Bronchial epithelial cell (primary cell): ENCODE results near the gene CHST12. TPM values are rescaled to one million over a fixed set of nuclear protein-coding genes. Genes with fewer than 3 reads are reported as not detected.

Experiments used
- DNase-seq: peaks from one replicate; pipeline ENCODE4 v3.0.0-alpha.2; 2010; ENCODE audit warnings: low read depth
- FAIRE-seq: peaks from 2 replicates; lab custom pipeline; 2011; peaks lifted over from hg19 to GRCh38; lab: Jason Lieb, UNC
- H3K27me3 ChIP-seq: 2 replicates; pipeline ENCODE4 v1.5.1; 2011; ENCODE audit warnings: low read length; ENCODE audit not compliant: control insufficient read depth, insufficient read depth
- H3K36me3 ChIP-seq: 2 replicates; pipeline ENCODE4 v1.5.1; 2011; ENCODE audit warnings: low read length; ENCODE audit not compliant: control insufficient read depth, insufficient read depth
- H3K4me3 ChIP-seq: 2 replicates; pipeline ENCODE4 v1.5.1; 2011; ENCODE audit warnings: mild to moderate bottlenecking, low read depth, low read length, control low read depth
- total RNA-seq: library from RNA; depleted of rRNA; stranded (reverse); fragments of >200 nt; gene quantifications from 2 replicates; pipeline ENCODE4 v1.2.1, GENCODE V29; 2014
- TF ChIP-seq, protein P1 (sequence below): IDR thresholded peaks from 2 replicates; pipeline ENCODE4 v1.5.1; 2011; ENCODE audit warnings: mild to moderate bottlenecking, moderate library complexity, low read length, control low read depth, inconsistent platforms; ENCODE audit not compliant: insufficient read depth, severe bottlenecking

CHST12 gene
- total RNA-seq, 1 donor from 2014 or later: 0.79 TPM

DNA sequence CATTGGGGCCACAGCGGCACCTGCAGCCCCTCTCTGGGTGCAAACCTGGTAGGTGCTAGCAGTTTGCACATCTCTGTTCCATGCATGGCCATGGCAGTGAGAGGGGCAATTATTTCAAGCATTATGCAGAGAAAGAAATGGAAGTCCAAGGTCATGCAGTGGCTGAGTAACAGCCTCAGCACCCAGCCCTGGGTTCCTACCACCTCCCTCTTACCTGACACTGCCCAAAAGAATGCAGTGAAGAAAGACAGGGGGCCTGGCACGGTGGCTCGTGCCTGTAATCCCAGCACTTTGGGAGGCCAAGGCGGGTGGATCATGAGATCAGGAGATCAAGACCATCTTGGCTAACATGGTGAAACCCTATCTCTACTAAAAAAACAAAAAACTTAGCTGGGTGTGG lies 4.9 kb upstream of the CHST12 start:
- TF ChIP-seq, protein P1, sequence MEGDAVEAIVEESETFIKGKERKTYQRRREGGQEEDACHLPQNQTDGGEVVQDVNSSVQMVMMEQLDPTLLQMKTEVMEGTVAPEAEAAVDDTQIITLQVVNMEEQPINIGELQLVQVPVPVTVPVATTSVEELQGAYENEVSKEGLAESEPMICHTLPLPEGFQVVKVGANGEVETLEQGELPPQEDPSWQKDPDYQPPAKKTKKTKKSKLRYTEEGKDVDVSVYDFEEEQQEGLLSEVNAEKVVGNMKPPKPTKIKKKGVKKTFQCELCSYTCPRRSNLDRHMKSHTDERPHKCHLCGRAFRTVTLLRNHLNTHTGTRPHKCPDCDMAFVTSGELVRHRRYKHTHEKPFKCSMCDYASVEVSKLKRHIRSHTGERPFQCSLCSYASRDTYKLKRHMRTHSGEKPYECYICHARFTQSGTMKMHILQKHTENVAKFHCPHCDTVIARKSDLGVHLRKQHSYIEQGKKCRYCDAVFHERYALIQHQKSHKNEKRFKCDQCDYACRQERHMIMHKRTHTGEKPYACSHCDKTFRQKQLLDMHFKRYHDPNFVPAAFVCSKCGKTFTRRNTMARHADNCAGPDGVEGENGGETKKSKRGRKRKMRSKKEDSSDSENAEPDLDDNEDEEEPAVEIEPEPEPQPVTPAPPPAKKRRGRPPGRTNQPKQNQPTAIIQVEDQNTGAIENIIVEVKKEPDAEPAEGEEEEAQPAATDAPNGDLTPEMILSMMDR: no peak
- Histone ChIP-seq H3K36me3 (no peaks in the 10 kb centered on the region), H3K4me3 (no peak overlapping the region), H3K27me3 (no peaks in the 10 kb centered on the region)
- DNase-seq (no peak), FAIRE-seq (no peak)

DNA sequence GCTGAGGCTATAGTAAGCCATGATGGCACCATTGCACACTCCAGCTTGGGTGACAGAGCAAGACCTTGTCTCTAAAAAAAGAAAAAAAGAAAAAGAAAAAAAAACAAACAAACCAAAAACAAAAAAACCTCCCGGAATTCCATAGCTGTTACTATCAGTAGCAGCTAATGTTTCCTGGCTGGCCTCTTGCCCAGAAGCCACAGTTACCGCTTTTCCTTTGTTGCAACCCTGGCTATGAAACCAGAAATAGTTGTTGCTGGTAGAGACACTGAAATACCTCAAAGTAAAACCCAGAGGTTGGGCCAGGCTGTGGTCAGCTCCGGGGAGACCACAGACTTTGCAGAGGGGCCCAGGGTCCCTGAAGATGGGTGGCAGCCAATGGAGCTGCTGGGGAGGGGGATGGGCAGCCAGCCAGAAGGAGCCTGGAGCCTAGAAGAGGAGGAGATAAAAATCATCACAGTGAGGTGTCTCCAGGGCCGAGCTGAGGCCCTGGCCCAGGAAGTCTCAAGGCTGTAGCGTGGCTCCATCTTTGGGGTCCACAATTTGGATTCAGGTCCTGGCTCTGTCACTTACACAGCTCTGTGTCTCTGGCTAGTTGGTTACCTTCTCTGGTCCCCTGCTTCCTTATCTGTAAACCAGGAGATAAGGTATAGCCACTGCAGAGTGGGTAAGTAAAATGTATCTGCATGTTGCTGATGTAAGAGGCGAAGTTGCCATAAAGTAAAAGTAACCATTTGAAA lies 3.4 kb upstream of the CHST12 start:
- no peaks in the 10 kb centered on the region for H3K27me3 ChIP-seq
- H3K36me3 ChIP-seq: no peaks in the 10 kb centered on the region
- DNase-seq (peak; percentile 69), FAIRE-seq (no peak)
- TF ChIP-seq, protein P1: no peak
- no peak overlapping the region for H3K4me3 ChIP-seq

DNA sequence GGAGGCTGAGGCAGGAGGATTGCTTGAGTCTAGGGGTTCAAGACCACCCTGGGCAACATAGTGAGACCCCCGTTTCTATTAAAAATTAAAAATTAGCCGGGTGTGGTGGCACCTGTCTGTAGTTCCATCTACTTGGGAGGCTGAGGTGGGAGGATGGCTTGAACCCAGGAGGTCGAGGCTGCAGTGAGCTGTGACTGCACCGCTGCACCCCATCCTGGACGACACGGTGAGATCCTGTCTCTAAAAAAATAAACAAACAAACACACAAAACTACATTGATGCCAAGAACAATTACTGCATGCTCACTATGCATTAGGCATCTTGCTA lies 761 bp upstream of the CHST12 start:
- FAIRE-seq (no peak), DNase-seq (no peak)
- TF ChIP-seq, protein P1: no peak
- peak overlapping the region; percentile 54 for H3K4me3 ChIP-seq
- no peaks in the 10 kb centered on the region for H3K27me3 ChIP-seq
- H3K36me3 ChIP-seq: no peaks in the 10 kb centered on the region

DNA sequence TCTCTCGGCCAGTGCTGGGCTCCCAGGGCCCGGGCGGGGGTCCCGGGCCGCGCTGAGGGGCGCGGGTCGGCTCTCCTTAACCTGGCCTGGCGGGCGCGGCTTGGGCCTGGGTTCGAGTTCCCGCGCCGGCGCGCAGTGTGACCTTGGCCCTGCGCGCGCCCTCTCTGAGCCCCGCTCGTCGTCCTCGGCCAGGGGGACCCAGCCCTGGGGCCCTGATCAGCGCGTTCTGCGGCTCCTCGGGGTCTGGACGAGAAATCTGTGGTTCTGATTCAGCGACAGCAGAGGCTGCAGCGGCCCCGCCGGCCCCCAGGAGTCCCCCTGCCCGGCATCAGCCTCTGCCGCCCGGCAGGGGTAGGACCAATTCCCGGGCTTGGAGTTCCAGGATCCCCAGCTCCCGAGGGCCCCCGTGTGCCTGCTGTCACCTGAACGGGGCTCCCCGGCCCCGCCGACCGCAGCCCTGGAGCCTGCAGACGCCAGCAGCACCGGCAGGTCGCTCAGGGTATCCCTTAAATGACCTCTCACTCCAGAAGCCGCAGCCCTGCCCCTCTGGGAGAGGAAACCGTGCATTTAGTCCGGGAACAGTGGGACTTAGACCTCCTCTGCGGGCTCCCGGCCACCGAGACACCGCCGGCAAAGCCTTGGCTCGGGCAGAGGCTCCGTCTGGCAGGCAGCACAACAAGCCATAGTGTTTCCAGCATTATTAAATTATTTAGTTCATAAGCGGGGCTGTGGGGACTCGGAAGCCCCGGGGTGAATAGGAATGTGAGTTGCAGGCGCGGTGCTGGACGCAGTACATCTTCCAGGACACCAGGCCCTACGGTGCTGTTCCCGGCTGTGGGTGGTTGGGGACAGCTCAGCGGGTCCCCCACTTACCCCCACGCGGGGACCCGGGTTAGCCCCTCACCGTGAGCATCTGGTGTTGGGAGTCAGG lies 572 bp downstream of the CHST12 start:
- H3K27me3 ChIP-seq: no peaks in the 10 kb centered on the region
- DNase-seq: no peak
- H3K36me3 ChIP-seq: no peaks in the 10 kb centered on the region
- TF ChIP-seq, protein P1: peak; percentile 13
- FAIRE-seq: no peak
- H3K4me3 ChIP-seq: peak overlapping the region; percentile 54

DNA sequence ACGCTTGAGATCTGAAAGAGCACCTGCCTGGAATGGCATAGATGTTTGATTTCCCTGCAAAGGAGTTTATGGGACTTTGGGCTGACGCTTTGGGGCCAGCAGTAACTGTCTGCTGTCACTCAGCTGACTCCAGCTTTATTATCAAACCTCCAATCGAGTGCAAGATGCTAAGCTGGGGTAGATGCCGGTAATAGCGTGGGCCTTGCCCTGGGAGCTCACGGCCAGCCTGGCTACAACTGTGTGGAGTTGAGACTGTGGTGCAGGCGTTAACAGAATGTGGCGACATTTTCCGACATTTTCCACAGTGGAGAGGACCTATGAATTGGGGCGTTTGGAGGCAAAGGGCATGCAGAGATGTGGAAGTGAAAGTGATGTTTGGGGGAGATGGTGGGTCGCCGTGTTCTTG lies 1.3 kb downstream of the CHST12 start:
- FAIRE-seq: no peak
- no peak overlapping the region for H3K4me3 ChIP-seq
- no peak for DNase-seq
- H3K36me3 ChIP-seq: no peaks in the 10 kb centered on the region
- H3K27me3 ChIP-seq: no peaks in the 10 kb centered on the region
- TF ChIP-seq, protein P1: no peak
